Psoas muscle (tissue), 8 donors: ENCODE data around the gene IGF1R. TPM values are rescaled to one million over a fixed set of nuclear protein-coding genes. Genes with fewer than 3 reads are reported as not detected.

Experiments
- ATAC-seq, 4 donors: fragments of 200-7000 bp; cut with Tn5 transposase; one replicate each; pipeline ENCODE4 v1.9.1; 2020; ENCODE audit warnings: moderate library complexity in 3 of 4, mild to moderate bottlenecking in 2 of 4
- DNase-seq, 2 donors: peaks; one replicate each; pipeline ENCODE4 v3.0.0-alpha.2; 2020
- H3K27ac ChIP-seq: fragments of 200-600 bp; one replicate; pipeline ENCODE4 v1.8.0; 2022
- H3K27me3 ChIP-seq, 3 donors: fragments of 200-600 bp in 1 of 3; one replicate each; pipeline versions ENCODE4 v1.6.1 to v1.8.0; 2013 to 2022; ENCODE audit warnings: low read length in 2 of 3, mild to moderate bottlenecking in 2 of 3, moderate library complexity in 1 of 3; ENCODE audit not compliant: insufficient read depth in 3 of 3
- H3K36me3 ChIP-seq, 2 donors: fragments of 200-600 bp in 1 of 2; one replicate each; pipeline versions ENCODE4 v1.6.1 to v1.8.0; 2013 to 2022; ENCODE audit warnings: low read depth in 1 of 2, mild to moderate bottlenecking in 1 of 2, moderate library complexity in 1 of 2; ENCODE audit not compliant: insufficient read depth in 1 of 2
- H3K4me1 ChIP-seq: fragments of 200-600 bp; one replicate; pipeline ENCODE4 v1.8.0; 2022
- H3K4me3 ChIP-seq: fragments of 200-600 bp; one replicate; pipeline ENCODE4 v1.8.0; 2022; ENCODE audit warnings: mild to moderate bottlenecking
- H3K9me3 ChIP-seq: fragments of 200-600 bp; one replicate; pipeline ENCODE4 v1.8.0; 2022
- WGBS, 3 donors: extraction: QIAGEN DNeasy Blood & Tissue Kit; methylation state at CpG; one replicate each; pipeline versions ENCODE4 v1.1.6 to v1.1.7; 2013; 5-methylcytosine and 5-hydroxymethylcytosine counted together
- intact Hi-C, 2 donors: fragments of 100-400 bp; cut with DNase I; formaldehyde crosslinking; loops; one replicate each; pipeline versions ENCODE4 v1.11.0 to v1.14.2; 2022
- polyA plus RNA-seq, 3 donors: library from polyadenylated mRNA; stranded (reverse); fragments of 200-250 nt; gene quantifications; one replicate each; pipeline ENCODE4 v1.2.3, GENCODE V29; 2013
- total RNA-seq, 4 donors: library from RNA; stranded (reverse); fragmentation: NEBNext Ultra II Directional in 2 of 4; extraction: Animal tissue kit (Norgen Biotek cat#: 25700) in 2 of 4; gene quantifications; one replicate each; pipeline versions ENCODE4 v1.2.1 to v1.2.4, GENCODE V29; 2021 to 2023
- TF ChIP-seq, protein P1 (sequence below): fragments of 200-600 bp; IDR thresholded peaks from one replicate; pipeline ENCODE4 v1.8.0; 2022; ENCODE audit warnings: antibody characterized with exemption
- donor health status: healthy with polysubstance abuse.
- donor health status: DM: no; HTN: no; CAD: no; lungs with moderate emphysema.
- donor health status: Bipolar disorder and iron deficiency.
- donor health status: healthy.
- donor health status: DM: yes; HTN: yes; CAD: no.
- donor health status: DM: no; HTN: no; CAD: no.
- donor health status: DM: no; HTN: no; CAD: no.
- donor health status: DM: yes; HTN: yes; CAD: no.

IGF1R gene
- total and polyA plus RNA-seq, 7 donors: 2.1 to 20.4 (median 12.0) TPM

DNA sequence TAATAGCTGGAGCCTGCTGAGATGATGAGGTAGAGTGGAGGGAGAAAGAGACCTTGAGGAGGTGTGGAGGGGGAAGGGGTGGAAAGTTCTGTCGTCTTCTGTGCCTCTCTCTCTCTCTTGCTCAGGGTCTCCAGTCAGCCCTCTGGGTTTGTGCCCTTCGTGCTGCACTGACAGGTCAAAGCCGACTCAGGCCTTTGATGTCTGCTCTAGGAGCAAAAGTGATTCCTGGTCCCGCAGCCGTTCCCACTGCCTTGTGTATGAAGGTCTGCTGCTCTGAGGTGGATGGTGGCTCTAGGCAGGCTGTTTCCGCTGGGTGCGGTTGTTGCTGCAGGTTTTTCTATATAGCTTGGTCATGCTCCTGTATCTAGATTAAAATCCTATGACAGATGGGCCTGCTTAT, 89.4 kb downstream of the IGF1R start:
- no peaks in the 10 kb centered on the region for H3K36me3 ChIP-seq
- DNase-seq (no peak), ATAC-seq (no peak)
- 84 to 95% (median 95%) methylated on average over 7 of the region's 7 CpGs for WGBS, 3 donors
- H3K4me1 ChIP-seq: peaks cover 42% of the 10 kb centered on the region
- H3K4me3 ChIP-seq: no peak overlapping the region
- no peaks in the 10 kb centered on the region for H3K27me3 ChIP-seq
- H3K9me3 ChIP-seq: no peaks in the 10 kb centered on the region
- TF ChIP-seq, protein P1, sequence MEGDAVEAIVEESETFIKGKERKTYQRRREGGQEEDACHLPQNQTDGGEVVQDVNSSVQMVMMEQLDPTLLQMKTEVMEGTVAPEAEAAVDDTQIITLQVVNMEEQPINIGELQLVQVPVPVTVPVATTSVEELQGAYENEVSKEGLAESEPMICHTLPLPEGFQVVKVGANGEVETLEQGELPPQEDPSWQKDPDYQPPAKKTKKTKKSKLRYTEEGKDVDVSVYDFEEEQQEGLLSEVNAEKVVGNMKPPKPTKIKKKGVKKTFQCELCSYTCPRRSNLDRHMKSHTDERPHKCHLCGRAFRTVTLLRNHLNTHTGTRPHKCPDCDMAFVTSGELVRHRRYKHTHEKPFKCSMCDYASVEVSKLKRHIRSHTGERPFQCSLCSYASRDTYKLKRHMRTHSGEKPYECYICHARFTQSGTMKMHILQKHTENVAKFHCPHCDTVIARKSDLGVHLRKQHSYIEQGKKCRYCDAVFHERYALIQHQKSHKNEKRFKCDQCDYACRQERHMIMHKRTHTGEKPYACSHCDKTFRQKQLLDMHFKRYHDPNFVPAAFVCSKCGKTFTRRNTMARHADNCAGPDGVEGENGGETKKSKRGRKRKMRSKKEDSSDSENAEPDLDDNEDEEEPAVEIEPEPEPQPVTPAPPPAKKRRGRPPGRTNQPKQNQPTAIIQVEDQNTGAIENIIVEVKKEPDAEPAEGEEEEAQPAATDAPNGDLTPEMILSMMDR: no peak
- intact Hi-C loops: no loop called here
- H3K27ac ChIP-seq: no peak overlapping the region

DNA sequence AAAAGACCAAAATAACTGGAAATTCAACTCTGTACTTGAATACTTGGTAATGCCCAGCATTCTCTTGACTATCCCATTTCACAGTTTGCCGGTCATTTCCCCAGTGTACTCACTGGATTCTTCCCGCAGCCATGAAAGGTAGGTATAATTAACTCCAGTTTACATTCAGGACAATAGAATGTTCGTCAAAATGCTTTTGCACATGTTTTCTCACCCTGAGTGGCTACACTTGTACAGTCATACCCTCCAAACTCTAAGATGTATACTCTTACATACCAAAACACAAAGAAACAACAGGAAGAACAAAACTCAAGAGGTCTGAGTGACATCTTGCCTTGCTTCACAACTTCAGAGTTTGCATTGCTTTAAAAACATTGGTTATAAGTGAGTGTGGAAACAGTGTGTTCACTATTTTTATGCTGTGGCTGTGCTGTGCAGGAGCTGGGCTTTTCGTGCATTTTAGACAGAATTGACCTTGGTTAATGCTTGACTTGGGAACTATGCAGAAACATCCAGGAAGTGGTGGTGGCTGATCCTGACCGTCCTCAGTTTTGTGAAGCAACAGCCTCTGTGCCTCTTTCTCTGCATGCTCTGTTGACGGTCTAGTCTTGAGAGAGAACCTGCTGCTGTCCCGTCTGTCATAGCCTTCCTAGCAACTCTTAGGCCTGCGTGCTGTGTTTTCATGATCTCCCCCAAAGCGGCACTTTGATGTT, 90.5 kb downstream of the IGF1R start:
- TF ChIP-seq, protein P1: no peak
- no peak for ATAC-seq
- Histone ChIP-seq H3K4me3 (no peak overlapping the region), H3K27ac (no peak overlapping the region), H3K4me1 (peaks cover 40% of the 10 kb centered on the region), H3K36me3 (no peaks in the 10 kb centered on the region), H3K27me3 (no peaks in the 10 kb centered on the region), H3K9me3 (no peaks in the 10 kb centered on the region)
- intact Hi-C loops: no loop called here
- no peak for DNase-seq
- 76 to 92% (median 79%) methylated on average over 9 of the region's 9 CpGs for WGBS, 3 donors

DNA sequence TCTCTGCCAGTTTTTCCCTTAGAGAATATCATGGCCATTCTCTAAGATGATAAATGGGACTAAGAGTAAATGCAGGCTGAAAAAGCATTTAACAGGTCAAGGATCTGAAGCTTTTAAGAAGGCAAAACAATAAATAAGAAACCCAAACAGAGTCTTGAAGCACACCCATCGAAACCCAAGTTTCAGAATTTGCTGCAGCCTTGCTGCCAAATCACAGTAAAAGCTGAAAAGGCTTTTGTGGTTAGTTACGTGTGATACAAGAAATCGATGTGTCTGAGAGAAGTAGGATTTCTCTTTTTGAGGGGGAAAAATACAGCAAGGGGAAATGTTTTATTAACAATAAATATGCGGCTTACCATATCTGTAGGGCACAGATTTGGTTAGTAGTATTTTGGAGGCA, 92.0 kb downstream of the IGF1R start:
- H3K9me3 ChIP-seq: no peaks in the 10 kb centered on the region
- no peak for ATAC-seq
- no peak overlapping the region for H3K4me3 ChIP-seq
- peaks cover 35% of the 10 kb centered on the region for H3K4me1 ChIP-seq
- TF ChIP-seq, protein P1: no peak
- no peaks in the 10 kb centered on the region for H3K36me3 ChIP-seq
- 71 to 81% (median 72%) methylated on average over 4 of the region's 4 CpGs for WGBS, 3 donors
- H3K27me3 ChIP-seq: no peaks in the 10 kb centered on the region
- no peak for DNase-seq
- H3K27ac ChIP-seq: no peak overlapping the region
- intact Hi-C loops: no loop called here

DNA sequence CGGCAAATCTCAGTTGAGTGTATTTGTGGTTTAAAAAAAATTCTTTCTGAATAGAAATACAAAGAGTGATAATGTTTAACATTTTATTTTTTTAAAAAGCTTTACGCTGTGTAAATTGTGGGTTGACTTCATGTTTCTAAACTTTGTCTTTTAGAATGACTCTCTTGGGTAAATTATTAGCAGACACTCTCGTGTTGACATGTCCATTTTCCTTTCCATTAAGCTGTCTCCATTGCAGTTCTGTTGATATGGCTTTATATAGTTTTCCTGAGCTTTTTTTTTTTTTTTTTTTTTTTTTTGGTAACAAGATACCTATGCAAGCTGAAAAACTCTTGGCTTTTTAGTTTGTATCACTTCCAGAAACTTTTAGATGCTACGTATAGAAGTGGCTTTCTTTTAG, 92.6 kb downstream of the IGF1R start:
- H3K4me1 ChIP-seq: peaks cover 30% of the 10 kb centered on the region
- no peak overlapping the region for H3K4me3 ChIP-seq
- no peaks in the 10 kb centered on the region for H3K27me3 ChIP-seq
- WGBS, 3 donors: 90 to 93% (median 91%) methylated on average over 4 of the region's 4 CpGs
- no peak overlapping the region for H3K27ac ChIP-seq
- no peak for DNase-seq
- no peaks in the 10 kb centered on the region for H3K9me3 ChIP-seq
- H3K36me3 ChIP-seq: no peaks in the 10 kb centered on the region
- TF ChIP-seq, protein P1: no peak
- no peak for ATAC-seq
- intact Hi-C loops: no loop called here

DNA sequence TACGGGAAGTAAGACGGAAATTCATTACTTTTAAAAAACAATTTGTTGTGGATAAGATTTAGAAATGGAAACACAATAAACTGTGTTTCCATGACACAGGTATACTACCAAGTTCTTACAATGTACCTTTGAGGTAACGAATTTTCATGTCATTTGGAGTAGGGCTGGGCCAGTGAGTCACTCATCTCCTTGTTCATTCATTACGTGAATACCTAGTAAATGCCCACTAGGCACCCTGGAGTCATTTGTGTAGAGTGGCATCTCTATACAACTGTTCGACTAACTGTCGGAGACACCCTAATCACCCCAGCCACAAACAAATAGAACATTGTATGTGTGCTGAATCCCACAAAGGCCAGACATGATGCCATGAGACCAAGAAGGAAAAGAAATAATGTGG, 94.8 kb downstream of the IGF1R start:
- H3K27ac ChIP-seq: no peak overlapping the region
- H3K4me3 ChIP-seq: no peak overlapping the region
- ATAC-seq (no peak), DNase-seq (no peak)
- no peaks in the 10 kb centered on the region for H3K9me3 ChIP-seq
- TF ChIP-seq, protein P1: no peak
- H3K36me3 ChIP-seq: no peaks in the 10 kb centered on the region
- H3K4me1 ChIP-seq: peaks cover 26% of the 10 kb centered on the region
- no peaks in the 10 kb centered on the region for H3K27me3 ChIP-seq
- intact Hi-C loops: no loop called here
- 93 to 95% (median 94%) methylated on average over 6 of the region's 6 CpGs for WGBS, 3 donors
